Sciatic nerve (tissue), 2 donors: ENCODE results near the gene LRRC73. TPM values are rescaled to one million over a fixed set of nuclear protein-coding genes. Genes with fewer than 3 reads are reported as not detected.
A peak's percentile ranks its signal among the peaks of the same experiment; 100 is the strongest.
"Not testable (repeated sequence)": the region's sequence is repeated elsewhere in the genome, so short reads cannot be mapped to it uniquely, and the experiment has no call there.

ENCODE experiments used
- ATAC-seq: fragments of 200-7000 bp; cut with Tn5 transposase; one replicate; pipeline ENCODE4 v1.9.1; 2020; ENCODE audit warnings: mild to moderate bottlenecking, moderate library complexity
- DNase-seq: peaks from one replicate; pipeline ENCODE4 v3.0.0-alpha.2; 2020; ENCODE audit warnings: low spot score
- intact Hi-C: fragments of 100-400 bp; cut with DNase I; formaldehyde crosslinking; loops from one replicate; pipeline ENCODE4 v1.14.2; 2022
- total RNA-seq: library from RNA; stranded (reverse); fragmentation: NEBNext Ultra II Directional; extraction: Animal tissue kit (Norgen Biotek cat#: 25700); gene quantifications from one replicate; pipeline ENCODE4 v1.2.1, GENCODE V29; 2021
- donor health status: DM: no; HTN: no; CAD: no.
- donor health status: DM: no; HTN: no; CAD: no.

Gene LRRC73
- total RNA-seq, 1 donor from 2014 or later = 1.2 TPM

DNA sequence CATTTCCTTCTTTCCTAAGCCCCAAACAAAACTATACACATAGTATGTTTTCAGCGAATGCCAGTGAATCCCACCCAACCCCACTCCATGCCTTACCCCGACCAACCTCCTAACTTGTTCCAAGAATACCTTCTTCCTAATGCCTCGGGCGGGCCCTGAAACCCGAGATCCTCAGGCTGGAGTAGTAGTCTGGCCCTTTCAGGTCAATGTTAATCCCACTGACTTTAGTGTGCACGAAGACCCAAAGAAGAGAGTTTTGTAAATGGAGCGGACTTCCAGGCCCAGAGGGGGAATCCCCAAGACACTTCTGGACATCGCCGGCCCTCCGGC, 6.2 kb upstream of the LRRC73 start:
- DNase-seq (no peak), ATAC-seq (peak; percentile 14)
- intact Hi-C loops = loop anchor here (5.0 kb wide), 1 partner anchor 149 kb away; the partner anchor contains the start of gene ZNF318

GRCh38 chr6:43515808-43516207, 5.7 kb upstream of the LRRC73 start:
- DNase-seq (no peak), ATAC-seq (no peak)
- intact Hi-C loops = loop anchor here (5.0 kb wide), 1 partner anchor 149 kb away; the partner anchor contains the start of gene ZNF318

- DNase-seq = no peak
- intact Hi-C loops = no loop called here
- ATAC-seq = no peak
Measured at GRCh38 chr6:43511824-43512415, 1.8 kb upstream of the LRRC73 start.

GRCh38 chr6:43510827-43511163, 649 bp upstream of the LRRC73 start:
- intact Hi-C loops = no loop called here
- DNase-seq = no peak
- ATAC-seq = no peak

- intact Hi-C loops = loop anchor here (5.0 kb wide), 1 partner anchor 57 kb away; no protein-coding TSS in a partner anchor
- DNase-seq (no peak), ATAC-seq (no peak)
Measured at GRCh38 chr6:43509142-43509983, 783 bp downstream of the LRRC73 start.

DNA sequence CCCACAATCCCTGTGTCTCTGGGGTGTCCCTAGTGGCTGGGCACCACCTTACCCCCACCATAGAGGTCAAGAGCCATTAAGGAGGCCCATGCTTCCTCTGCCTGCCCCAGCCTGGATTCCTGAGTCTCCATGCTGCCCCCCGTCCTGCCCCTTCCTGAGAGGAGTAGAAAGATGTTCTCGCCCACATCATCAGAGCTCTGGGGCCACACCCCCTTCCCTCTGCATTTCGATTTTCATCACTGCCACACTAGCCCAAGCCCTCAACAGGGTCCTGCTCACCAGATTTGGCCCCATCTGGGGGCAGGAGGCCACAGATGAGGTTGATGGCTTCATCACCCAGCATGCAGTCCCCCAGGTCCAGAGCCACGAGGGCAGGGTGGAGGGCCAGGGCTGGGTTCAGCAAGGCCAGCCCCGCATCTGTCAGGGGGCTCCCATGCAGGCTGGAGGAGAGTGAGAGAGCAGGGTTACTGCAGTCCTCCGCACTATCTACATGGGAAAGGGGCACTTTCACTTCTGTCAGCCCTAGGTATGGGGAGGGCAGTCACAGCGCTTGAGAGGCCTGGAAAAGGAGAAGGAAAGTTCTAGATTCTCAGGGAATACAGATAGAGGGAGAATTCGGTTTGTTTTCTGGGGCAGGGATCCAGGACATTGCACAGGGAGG, 1.5 kb downstream of the LRRC73 start:
- ATAC-seq = no peak
- intact Hi-C loops = loop anchor here (5.0 kb wide), 1 partner anchor 56 kb away; no protein-coding TSS in a partner anchor
- no peak for DNase-seq

DNA sequence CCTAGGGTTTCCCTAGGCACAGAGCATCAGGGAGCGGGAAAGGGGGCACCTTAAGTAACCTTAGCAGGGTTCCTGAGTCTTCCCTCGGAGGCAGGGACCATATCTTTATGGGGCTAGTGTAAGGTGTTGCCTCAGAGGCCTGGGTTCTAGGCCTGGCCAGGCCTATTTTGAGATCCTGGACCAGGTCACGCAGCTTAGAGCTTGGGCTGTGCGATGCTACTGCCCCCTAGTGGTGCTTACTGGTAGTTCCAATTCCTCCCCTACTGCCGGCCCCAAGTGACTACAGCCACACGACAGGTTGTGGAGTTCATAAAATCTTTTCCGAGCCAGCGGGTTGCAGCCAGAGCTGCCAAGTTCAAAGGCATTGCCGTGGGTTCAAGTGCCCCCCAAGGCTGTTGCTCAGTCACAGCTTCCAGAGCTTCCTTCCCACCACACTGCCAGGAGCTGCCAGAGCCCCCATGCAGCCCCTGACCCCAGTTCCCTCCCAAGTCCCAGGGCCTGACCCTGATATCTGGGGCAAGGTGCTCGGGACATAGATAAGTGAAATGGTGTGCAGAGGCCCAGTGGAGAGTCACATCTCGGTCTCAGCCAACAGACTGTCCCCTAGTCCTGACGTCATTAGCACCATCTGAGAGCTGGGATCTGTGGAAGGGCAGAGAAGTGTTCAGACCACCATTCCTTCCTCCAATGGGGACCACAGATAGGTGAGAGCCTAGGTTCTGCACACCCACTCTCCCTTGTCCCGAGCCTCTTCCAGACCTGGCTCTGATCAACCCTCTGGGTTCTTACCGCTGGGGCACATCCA, 3.3 kb downstream of the LRRC73 start:
- intact Hi-C loops = loop anchor here (2.0 to 5.0 kb wide), 2 partner anchors 55 to 120 kb away; no protein-coding TSS in a partner anchor
- DNase-seq (peak; percentile 89), ATAC-seq (peak; percentile 74)

DNA sequence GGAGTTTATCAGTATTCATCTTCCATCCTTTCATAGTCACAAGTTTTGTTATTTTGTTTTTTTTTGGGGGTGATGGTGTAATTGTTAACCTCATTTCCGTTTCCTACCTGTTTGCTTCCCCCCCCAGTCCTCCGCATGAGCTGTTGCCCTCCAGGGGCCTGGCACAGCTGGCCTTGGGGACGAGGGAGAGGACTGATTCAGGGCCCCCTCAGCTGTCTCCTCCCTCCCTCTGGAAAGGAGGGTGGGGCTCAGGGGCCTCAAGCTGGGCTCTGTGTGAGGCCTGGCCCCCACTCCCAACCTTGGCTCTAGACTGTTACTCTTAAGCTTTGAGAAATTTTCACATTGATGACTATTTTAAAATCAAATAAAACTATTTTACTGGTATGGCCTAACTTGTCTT, 4.0 kb downstream of the LRRC73 start:
- intact Hi-C loops = loop anchor here (2.0 to 5.0 kb wide), 2 partner anchors 54 to 119 kb away; no protein-coding TSS in a partner anchor
- ATAC-seq = no peak
- no peak for DNase-seq

DNA sequence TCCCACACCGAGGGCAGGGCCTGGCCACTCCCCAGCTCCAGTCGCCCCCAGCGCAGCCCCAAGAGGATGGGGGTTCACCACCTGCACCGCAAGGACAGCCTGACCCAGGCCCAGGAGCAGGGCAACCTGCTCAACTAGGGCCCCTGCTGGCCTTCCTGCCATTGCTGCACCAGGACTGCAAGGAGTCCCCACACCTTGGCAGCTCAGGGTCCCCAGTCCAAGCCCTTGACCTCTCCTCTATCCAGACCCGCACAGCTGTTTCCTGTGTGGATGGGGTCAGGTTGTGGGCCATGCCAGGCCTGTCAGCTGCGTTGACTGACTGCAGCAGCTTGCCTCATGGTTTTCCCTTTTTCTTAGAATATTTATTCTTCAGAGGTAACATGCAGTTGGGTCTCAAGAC, 4.4 kb downstream of the LRRC73 start:
- no peak for DNase-seq
- ATAC-seq = no peak
- intact Hi-C loops = loop anchor here (2.0 to 5.0 kb wide), 2 partner anchors 53 to 119 kb away; no protein-coding TSS in a partner anchor

DNA sequence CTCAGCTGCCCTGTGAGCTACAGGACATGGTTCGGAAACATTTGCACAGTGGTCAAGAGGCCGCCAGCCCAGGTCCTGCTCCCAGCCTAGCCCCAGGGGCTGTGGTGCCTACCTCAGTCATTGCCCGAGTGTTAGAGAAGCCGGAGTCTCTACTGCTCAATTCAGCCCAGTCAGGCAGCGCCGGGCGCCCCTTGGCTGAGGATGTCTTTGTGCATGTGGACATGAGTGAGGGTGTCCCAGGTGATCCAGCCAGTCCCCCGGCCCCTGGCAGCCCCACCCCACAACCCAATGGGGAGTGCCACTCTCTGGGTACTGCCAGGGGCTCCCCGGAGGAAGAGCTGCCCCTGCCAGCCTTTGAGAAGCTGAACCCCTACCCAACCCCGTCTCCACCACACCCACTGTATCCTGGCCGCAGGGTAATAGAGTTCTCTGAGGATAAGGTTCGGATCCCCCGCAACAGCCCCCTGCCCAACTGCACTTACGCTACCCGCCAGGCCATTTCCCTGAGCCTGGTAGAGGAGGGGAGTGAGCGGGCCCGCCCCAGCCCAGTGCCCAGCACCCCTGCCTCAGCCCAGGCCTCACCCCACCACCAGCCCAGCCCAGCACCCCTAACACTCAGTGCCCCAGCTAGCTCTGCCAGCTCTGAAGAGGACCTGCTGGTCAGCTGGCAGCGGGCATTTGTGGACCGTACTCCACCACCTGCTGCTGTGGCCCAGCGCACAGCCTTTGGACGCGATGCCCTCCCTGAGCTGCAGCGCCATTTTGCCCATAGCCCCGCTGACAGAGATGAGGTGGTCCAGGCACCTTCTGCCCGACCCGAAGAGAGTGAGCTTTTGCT, 5.2 kb downstream of the LRRC73 start:
- intact Hi-C loops = loop anchor here (5.0 kb wide), 1 partner anchor 53 kb away; no protein-coding TSS in a partner anchor
- ATAC-seq (no peak), DNase-seq (no peak)

DNA sequence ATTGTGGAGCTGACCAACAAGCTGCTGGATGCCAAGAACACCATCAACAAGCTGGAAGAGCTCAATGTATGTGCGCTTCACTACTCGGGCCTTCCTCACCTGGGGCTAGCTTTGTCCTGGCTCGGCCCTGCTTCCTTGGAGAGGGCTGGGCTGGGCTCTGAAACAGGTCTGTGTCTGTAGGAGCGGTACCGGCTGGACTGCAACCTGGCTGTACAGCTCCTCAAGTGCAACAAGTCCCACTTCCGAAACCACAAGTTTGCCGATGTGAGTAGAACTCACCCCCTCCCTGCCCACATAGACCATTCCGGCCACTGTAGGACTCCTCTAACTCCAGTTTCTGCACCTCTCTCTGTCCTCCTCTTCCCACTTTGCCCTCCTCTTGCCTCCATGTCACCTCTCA, 6.7 kb downstream of the LRRC73 start:
- DNase-seq (no peak), ATAC-seq (no peak)
- intact Hi-C loops = no loop called here

GRCh38 chr6:43502666-43503065, 7.5 kb downstream of the LRRC73 start:
- ATAC-seq = no peak
- DNase-seq = no peak
- intact Hi-C loops = no loop called here

GRCh38 chr6:43500921-43501320, 9.2 kb downstream of the LRRC73 start:
- no peak for DNase-seq
- intact Hi-C loops = no loop called here
- no peak for ATAC-seq

DNA sequence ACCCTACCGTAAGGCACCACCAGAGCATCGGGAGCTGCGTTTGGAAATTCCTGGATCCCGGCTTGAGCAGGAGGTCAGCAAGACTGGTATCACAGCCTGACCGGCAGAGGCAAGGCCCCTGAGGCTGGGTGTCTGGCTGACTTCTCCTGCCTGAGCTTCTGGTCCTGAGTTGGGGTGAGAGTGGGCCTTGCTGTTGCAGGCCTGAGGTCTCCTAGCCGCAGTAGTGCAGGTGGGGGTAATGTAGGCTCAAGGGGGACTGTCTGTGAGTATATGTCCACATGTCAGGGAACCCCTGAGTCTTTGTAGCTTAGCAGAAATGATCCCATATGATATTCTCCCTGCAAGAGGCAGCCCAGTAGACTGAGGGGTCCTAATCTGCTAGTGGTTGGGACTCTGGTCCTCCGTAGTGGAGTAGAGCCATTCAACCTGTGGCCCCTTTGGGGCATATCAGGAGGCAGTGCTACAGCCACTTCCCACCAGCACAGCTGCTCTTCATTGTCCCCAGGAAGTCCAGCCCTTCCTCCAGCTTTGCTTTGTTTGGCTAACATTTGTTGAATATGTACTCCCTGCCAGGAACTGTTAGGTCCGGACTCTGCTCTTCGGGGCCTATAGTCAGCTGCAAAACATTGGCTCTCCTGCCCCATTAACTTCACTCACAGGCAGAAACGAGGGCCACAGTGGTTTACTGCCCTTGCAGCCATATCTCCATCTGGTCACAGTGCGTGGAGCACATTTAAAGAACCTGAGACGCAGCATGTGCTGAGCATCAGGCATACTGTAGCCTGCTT, 10.9 kb downstream of the LRRC73 start:
- peak; percentile 69 for ATAC-seq
- DNase-seq = no peak
- intact Hi-C loops = no loop called here

DNA sequence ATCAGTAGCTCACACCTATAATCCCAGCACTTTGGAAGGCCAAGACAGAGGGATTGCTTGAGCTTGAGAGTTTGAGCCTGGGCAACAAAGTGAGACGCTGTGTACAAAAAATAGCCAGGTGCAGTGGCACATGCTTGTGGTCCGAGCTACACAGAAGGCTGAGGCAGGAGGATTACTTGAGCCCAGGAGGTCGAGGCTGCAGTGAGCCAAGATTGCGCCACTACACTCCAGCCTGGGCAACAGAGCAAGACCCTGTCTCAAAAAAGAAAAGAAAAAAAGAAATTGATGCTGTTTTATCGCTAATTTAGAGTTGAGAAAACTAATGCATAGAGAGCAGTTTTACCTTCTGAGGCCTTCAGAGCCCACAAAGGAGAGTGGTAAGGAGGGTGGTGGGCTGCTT, 11.9 kb downstream of the LRRC73 start:
- intact Hi-C loops, ATAC-seq: not testable (repeated sequence)

GRCh38 chr6:43497689-43498088, 12.5 kb downstream of the LRRC73 start:
- intact Hi-C loops = no loop called here
- ATAC-seq = no peak
- DNase-seq = no peak

More for the DNA sequence above, 11.9 kb downstream of the LRRC73 start:
- DNase-seq = not testable (repeated sequence)

DNA sequence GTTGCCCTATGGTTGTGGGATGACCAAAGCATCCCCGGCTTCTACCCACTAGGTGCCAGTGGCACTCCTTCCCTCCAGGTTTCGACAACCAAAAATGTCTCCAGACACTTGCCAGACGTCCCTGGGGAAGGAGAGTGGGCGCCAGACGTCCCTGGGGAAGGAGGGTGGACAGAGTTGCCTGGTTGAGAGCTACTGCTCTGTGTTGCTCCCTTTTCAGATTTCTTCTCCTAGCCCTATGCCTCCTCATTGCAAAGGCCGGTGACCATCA, 13.1 kb downstream of the LRRC73 start:
- intact Hi-C loops = no loop called here
- no peak for DNase-seq
- ATAC-seq = no peak
